B cell (primary cell): Measurements from ENCODE around the gene ITGB7. TPM values are rescaled to one million over a fixed set of nuclear protein-coding genes. Genes with fewer than 3 reads are reported as not detected.

Experiments used
- ATAC-seq: fragments of 200-7000 bp; cut with Tn5 transposase; one replicate; pipeline ENCODE4 v1.10.0; 2021; ENCODE audit warnings: low read depth, mild to moderate bottlenecking, moderate number of reproducible peaks, moderate library complexity
- CTCF ChIA-PET: fragments of 350-600 bp; sonication (Branson Sonifier 250); formaldehyde crosslinking; loops from one replicate; lab custom pipeline; 2021; ENCODE audit warnings: antibody characterized with exemption, inconsistent platforms; lab: Charles Lee
- POLR2A ChIA-PET: fragments of 350-600 bp; sonication (Branson Sonifier 250); formaldehyde crosslinking; loops from one replicate; lab custom pipeline; 2021; ENCODE audit warnings: antibody characterized with exemption; lab: Charles Lee
- DNase-seq: peaks from one replicate; pipeline ENCODE4 v3.0.0; 2013
- H2AFZ ChIP-seq: 2 replicates; pipeline ENCODE4 v1.6.1; 2012; ENCODE audit warnings: mild to moderate bottlenecking, low read depth, low read length; ENCODE audit not compliant: insufficient read depth, poor library complexity, severe bottlenecking
- H3K27ac ChIP-seq, 2 donors: 1 replicate in 1 of 2; 2 replicates in 1 of 2; pipeline ENCODE4 v1.5.1; 2012 to 2013; ENCODE audit warnings: low read length in 2 of 2, mild to moderate bottlenecking in 2 of 2, moderate library complexity in 1 of 2
- H3K27me3 ChIP-seq, 4 experiments: fragments of 200-600 bp in 1 of 4; sonication (generic) in 1 of 4; replicated peaks in 1 of 4; 1 replicate in 2 of 4; 2 replicates in 2 of 4; pipeline versions ENCODE4 v1.6.1 to v1.7.0; 2013 to 2016; ENCODE audit warnings: low read length in 3 of 4, mild to moderate bottlenecking in 2 of 4, mixed read lengths in 1 of 4, moderate library complexity in 1 of 4; ENCODE audit not compliant: insufficient read depth in 4 of 4, control insufficient read depth in 3 of 4; ENCODE audit errors: control extremely low read depth in 1 of 4
- H3K36me3 ChIP-seq, 2 experiments: replicated peaks in 1 of 2; 1 replicate in 1 of 2; 2 replicates in 1 of 2; pipeline versions ENCODE4 v1.6.1 to v1.7.1; 2013; ENCODE audit warnings: low read length in 1 of 2; ENCODE audit not compliant: insufficient read depth in 2 of 2, control insufficient read depth in 1 of 2; ENCODE audit errors: control extremely low read depth in 1 of 2, extremely low read depth in 1 of 2
- H3K4me1 ChIP-seq, 2 donors: fragments of 200-600 bp in 1 of 2; sonication (generic) in 1 of 2; 1 replicate in 1 of 2; 2 replicates in 1 of 2; pipeline versions ENCODE4 v1.5.1 to v1.6.1; 2013 to 2017; ENCODE audit warnings: low read length in 2 of 2; ENCODE audit not compliant: control insufficient read depth in 2 of 2, insufficient read depth in 2 of 2
- H3K4me2 ChIP-seq: replicated peaks from 2 replicates; pipeline ENCODE3; 2012; ENCODE audit warnings: mild to moderate bottlenecking, low read depth, low read length; ENCODE audit not compliant: poor library complexity, severe bottlenecking
- H3K4me3 ChIP-seq, 5 experiments: fragments of 200-600 bp in 1 of 5; sonication (generic) in 1 of 5; 1 replicate in 3 of 5; 2 replicates in 2 of 5; pipeline versions ENCODE4 v1.5.1 to v1.7.0; 2011 to 2016; ENCODE audit warnings: low read length in 4 of 5, mild to moderate bottlenecking in 4 of 5, low read depth in 2 of 5, control low read depth in 1 of 5, moderate library complexity in 1 of 5; ENCODE audit not compliant: insufficient read depth in 1 of 5; ENCODE audit errors: control extremely low read depth in 1 of 5, extremely low read depth in 1 of 5
- H3K79me2 ChIP-seq: fragments of 200-600 bp; sonication (generic); one replicate; pipeline ENCODE4 v1.6.0; 2016; ENCODE audit warnings: low read length; ENCODE audit not compliant: control insufficient read depth, insufficient read depth
- H3K9ac ChIP-seq: fragments of 200-600 bp; sonication (generic); 2 replicates; pipeline ENCODE4 v1.6.1; 2017; ENCODE audit warnings: mild to moderate bottlenecking, low read length, moderate library complexity
- H3K9me3 ChIP-seq, 3 donors: one replicate each; pipeline versions ENCODE4 v1.6.1 to v1.7.1; 2013; ENCODE audit warnings: low read length in 2 of 3; ENCODE audit not compliant: control insufficient read depth in 2 of 3, insufficient read depth in 1 of 3; ENCODE audit errors: control extremely low read depth in 1 of 3
- H4K20me1 ChIP-seq: 2 replicates; pipeline ENCODE4 v1.6.0; 2012; ENCODE audit warnings: mild to moderate bottlenecking, low read length; ENCODE audit not compliant: insufficient read depth, control insufficient read depth, poor library complexity, severe bottlenecking
- H3K27ac Mint-ChIP-seq: one replicate; pipeline ENCODE4 v1.8.0; 2021; ENCODE audit warnings: mixed read lengths
- H3K27me3 Mint-ChIP-seq: one replicate; pipeline ENCODE4 v1.8.0; 2021; ENCODE audit warnings: mixed read lengths
- H3K4me1 Mint-ChIP-seq: one replicate; pipeline ENCODE4 v1.8.0; 2021; ENCODE audit warnings: mixed read lengths
- H3K4me3 Mint-ChIP-seq: one replicate; pipeline ENCODE4 v1.8.0; 2021; ENCODE audit warnings: mixed read lengths
- H3K9me3 Mint-ChIP-seq: one replicate; pipeline ENCODE4 v1.8.0; 2022; ENCODE audit warnings: mixed read lengths; ENCODE audit not compliant: insufficient read depth
- EZH2 ChIP-seq: IDR thresholded peaks from 2 replicates; pipeline ENCODE4 v1.6.1; 2012; ENCODE audit warnings: borderline replicate concordance, low read depth, mild to moderate bottlenecking, moderate library complexity, low read length; ENCODE audit not compliant: insufficient read depth, poor library complexity, severe bottlenecking
- WGBS: methylation state at CpG from one replicate; pipeline ENCODE4 v1.1.5; 2013; ENCODE audit warnings: missing lambda C conversion rate; ENCODE audit not compliant: insufficient coverage; 5-methylcytosine and 5-hydroxymethylcytosine counted together
- intact Hi-C: fragments of 100-400 bp; cut with micrococcal nuclease; formaldehyde crosslinking; loops from one replicate; pipeline ENCODE4 v1.10.0; 2022
- polyA plus RNA-seq: library from polyadenylated mRNA; depleted of rRNA; stranded (reverse); fragments of >200 nt; gene quantifications from 2 replicates; pipeline ENCODE4 v1.2.3, GENCODE V29; 2012
- total RNA-seq, 2 donors: library from RNA; stranded (reverse); fragments of 120-200 nt in 1 of 2; gene quantifications; 1 replicate in 1 of 2; 2 replicates in 1 of 2; pipeline versions ENCODE4 v1.2.3 to v1.2.4, GENCODE V29; 2013 to 2022
- TF ChIP-seq, protein P1 (sequence below): fragments of 200-600 bp; IDR thresholded peaks from one replicate; pipeline ENCODE4 v1.8.0; 2022; ENCODE audit warnings: antibody characterized with exemption, mild to moderate bottlenecking

Gene ITGB7
- total and polyA plus RNA-seq, 2 donors (not counting 1 experiment from before 2014, with no cell fraction given): 199 to 265 TPM

DNA sequence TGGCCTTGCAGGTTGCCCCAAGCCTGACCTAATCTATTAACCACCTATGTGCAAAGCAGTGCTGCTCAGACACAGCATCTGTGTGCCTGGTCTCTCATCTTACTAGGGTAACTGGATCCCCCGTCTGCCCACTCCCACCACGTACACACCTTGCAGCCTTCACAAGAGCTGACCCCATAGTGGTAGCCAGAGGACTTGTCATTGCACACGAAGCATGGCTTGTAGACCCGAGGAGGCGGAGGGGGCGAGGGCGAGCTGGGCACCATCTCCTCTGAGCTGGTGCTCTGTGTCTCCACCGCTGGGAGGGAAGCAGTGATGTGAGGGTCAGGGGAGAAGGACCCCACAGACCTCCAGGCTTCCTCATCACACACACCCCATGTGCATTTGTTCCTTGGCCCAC, 8.4 kb upstream of the ITGB7 start:
- Mint-ChIP-seq H3K27ac (peak overlapping the region; percentile 47), H3K4me1 (peaks cover 67% of the 10 kb centered on the region), H3K27me3 (no peaks in the 10 kb centered on the region), H3K9me3 (no peaks in the 10 kb centered on the region), H3K4me3 (no peak overlapping the region)
- CTCF ChIA-PET: interaction anchor here (0.6 to 17.1 kb wide), 13 partner anchors 13 to 293 kb away, joined by 3 to 721 read pairs (median 67); partner anchors contain the start of genes AAAS, ESPL1, ITGB7 and MYG1
- ATAC-seq: no peak
- peaks cover 43 to 56% of the 10 kb centered on the region in 2 donors for H3K4me1 ChIP-seq
- H3K27ac ChIP-seq: peak overlapping the region; percentile 18 to 61
- WGBS: 90% methylated on average over 6 of the region's 8 CpGs
- peaks cover 3% of the 10 kb centered on the region for H3K79me2 ChIP-seq
- intact Hi-C loops: no loop called here
- H3K4me2 ChIP-seq: no peak overlapping the region
- H3K36me3 ChIP-seq: peaks cover 0 to 15% of the 10 kb centered on the region in 2 experiments
- H3K4me3 ChIP-seq: no peak overlapping the region
- no peaks in the 10 kb centered on the region for H4K20me1 ChIP-seq
- no peaks in the 10 kb centered on the region for H3K27me3 ChIP-seq
- POLR2A ChIA-PET: interaction anchor here (0.6 to 0.8 kb wide), 2 partner anchors 58 to 164 kb away, joined by 3 to 6 read pairs; partner anchors contain the start of gene SP1
- H2AFZ ChIP-seq: no peak overlapping the region
- H3K9me3 ChIP-seq: no peaks in the 10 kb centered on the region
- H3K9ac ChIP-seq: no peak overlapping the region
- no peak for DNase-seq
- TF ChIP-seq, protein P1, sequence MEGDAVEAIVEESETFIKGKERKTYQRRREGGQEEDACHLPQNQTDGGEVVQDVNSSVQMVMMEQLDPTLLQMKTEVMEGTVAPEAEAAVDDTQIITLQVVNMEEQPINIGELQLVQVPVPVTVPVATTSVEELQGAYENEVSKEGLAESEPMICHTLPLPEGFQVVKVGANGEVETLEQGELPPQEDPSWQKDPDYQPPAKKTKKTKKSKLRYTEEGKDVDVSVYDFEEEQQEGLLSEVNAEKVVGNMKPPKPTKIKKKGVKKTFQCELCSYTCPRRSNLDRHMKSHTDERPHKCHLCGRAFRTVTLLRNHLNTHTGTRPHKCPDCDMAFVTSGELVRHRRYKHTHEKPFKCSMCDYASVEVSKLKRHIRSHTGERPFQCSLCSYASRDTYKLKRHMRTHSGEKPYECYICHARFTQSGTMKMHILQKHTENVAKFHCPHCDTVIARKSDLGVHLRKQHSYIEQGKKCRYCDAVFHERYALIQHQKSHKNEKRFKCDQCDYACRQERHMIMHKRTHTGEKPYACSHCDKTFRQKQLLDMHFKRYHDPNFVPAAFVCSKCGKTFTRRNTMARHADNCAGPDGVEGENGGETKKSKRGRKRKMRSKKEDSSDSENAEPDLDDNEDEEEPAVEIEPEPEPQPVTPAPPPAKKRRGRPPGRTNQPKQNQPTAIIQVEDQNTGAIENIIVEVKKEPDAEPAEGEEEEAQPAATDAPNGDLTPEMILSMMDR: no peak
- no peak for TF ChIP-seq EZH2

DNA sequence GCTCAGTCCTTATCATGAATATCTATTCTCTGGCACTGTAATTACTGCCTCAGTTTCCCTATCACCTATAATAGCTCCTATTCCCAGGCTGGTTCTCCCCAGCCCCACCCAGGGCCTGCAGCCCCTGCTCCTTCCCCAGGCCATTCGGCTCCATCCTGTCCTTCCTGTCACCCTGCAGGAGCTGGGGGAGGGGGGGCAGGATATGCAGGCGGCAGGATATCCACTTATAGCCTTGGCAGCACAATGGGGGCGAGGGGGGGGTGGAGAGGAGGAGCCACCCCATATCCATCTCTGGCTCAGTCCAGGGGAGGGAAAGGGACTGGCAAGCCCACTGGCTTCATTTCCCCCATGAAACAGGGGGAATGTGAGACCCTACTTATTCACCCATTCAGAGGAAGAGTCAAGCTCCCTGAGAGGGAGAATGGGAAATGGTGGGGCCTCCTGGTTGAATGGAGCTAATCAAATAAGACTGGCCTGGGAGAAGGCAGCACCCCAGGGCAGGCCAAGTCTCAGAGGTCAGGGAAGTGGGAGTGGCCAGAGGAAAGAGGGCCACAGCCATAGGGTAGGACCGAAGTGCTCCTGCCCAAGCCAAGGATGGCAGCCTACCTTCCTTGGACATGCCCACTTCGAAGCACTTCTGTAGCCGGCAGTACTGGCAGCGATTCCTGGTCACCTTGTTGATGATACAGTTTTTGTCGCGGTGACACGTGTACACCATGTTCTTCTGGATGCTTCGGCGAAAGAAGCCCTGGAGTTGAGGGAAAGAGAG, 7.8 kb upstream of the ITGB7 start:
- H3K4me3 Mint-ChIP-seq: no peak overlapping the region
- 94% methylated on average over 6 of the region's 12 CpGs for WGBS

More for the DNA sequence above, 7.8 kb upstream of the ITGB7 start:
- Histone ChIP-seq H3K4me3 (no peak overlapping the region), H3K36me3 (peaks cover 0 to 17% of the 10 kb centered on the region in 2 experiments), H3K9ac (no peak overlapping the region), H3K27me3 (no peaks in the 10 kb centered on the region), H3K79me2 (peaks cover 10% of the 10 kb centered on the region), H3K4me2 (no peak overlapping the region), H3K27ac (no peak overlapping the region), H2AFZ (no peak overlapping the region), H3K4me1 (peaks cover 49 to 63% of the 10 kb centered on the region in 2 donors), H3K9me3 (no peaks in the 10 kb centered on the region), H4K20me1 (no peaks in the 10 kb centered on the region)
- TF ChIP-seq EZH2: no peak
- TF ChIP-seq, protein P1: no peak
- Mint-ChIP-seq H3K27me3 (no peaks in the 10 kb centered on the region), H3K4me1 (peaks cover 68% of the 10 kb centered on the region), H3K27ac (peak overlapping the region; percentile 47), H3K9me3 (no peaks in the 10 kb centered on the region)
- POLR2A ChIA-PET: interaction anchor here (0.6 to 1.3 kb wide), 4 partner anchors 11 to 75 kb away, joined by 3 to 5 read pairs (median 4); partner anchors contain the start of gene ESPL1
- CTCF ChIA-PET: interaction anchor here (0.6 to 17.1 kb wide), 24 partner anchors 11 to 294 kb away, joined by 3 to 721 read pairs (median 6); partner anchors contain the start of genes AAAS, CSAD, ESPL1 and ITGB7
- ATAC-seq: no peak
- intact Hi-C loops: no loop called here
- DNase-seq: no peak
